Subcutaneous abdominal adipose tissue (tissue), 5 donors: ENCODE data around the gene SERAC1.
"Not testable (repeated sequence)": the region's sequence is repeated elsewhere in the genome, so short reads cannot be mapped to it uniquely, and the experiment has no call there.

ENCODE experiments used
- H3K27ac ChIP-seq: one replicate; pipeline ENCODE4 v1.7.0; 2013; ENCODE audit warnings: low read depth, mild to moderate bottlenecking, inconsistent platforms, low read length, moderate library complexity
- H3K27me3 ChIP-seq, 5 donors: one replicate each; pipeline ENCODE4 v1.7.0; 2013; ENCODE audit warnings: low read length in 5 of 5, inconsistent platforms in 1 of 5; ENCODE audit not compliant: control insufficient read depth in 5 of 5, insufficient read depth in 4 of 5
- H3K36me3 ChIP-seq, 5 donors: one replicate each; pipeline ENCODE4 v1.7.0; 2013; ENCODE audit warnings: low read length in 5 of 5; ENCODE audit not compliant: control insufficient read depth in 5 of 5, insufficient read depth in 5 of 5
- H3K4me1 ChIP-seq, 5 donors: one replicate each; pipeline ENCODE4 v1.7.0; 2013; ENCODE audit warnings: low read length in 5 of 5, mild to moderate bottlenecking in 3 of 5, moderate library complexity in 1 of 5; ENCODE audit not compliant: control insufficient read depth in 5 of 5, insufficient read depth in 5 of 5
- H3K4me3 ChIP-seq, 5 donors: one replicate each; pipeline ENCODE4 v1.7.0; 2013; ENCODE audit warnings: low read length in 5 of 5, low read depth in 1 of 5
- H3K9ac ChIP-seq, 5 donors: one replicate each; pipeline ENCODE4 v1.7.0; 2013; ENCODE audit warnings: low read length in 5 of 5, mild to moderate bottlenecking in 4 of 5, moderate library complexity in 3 of 5
- H3K9me3 ChIP-seq, 5 donors: one replicate each; pipeline ENCODE4 v1.7.0; 2013; ENCODE audit warnings: low read length in 5 of 5; ENCODE audit not compliant: control insufficient read depth in 5 of 5
- donor health status: healthy.
- donor health status: healthy.
- donor health status: healthy.
- donor health status: healthy.
- donor health status: healthy.

The SERAC1 gene

GRCh38 chr6:158168040-158168289 lies at the start of gene SERAC1:
TSS of gene SERAC1 (minus strand) at chr6:158168262. CDS start at chr6:158158363, 9,899 bp downstream.
- Histone ChIP-seq H3K27ac (peak within 1 kb of the TSS; percentile 96), H3K9me3 (no peaks in the 10 kb centered on the region), H3K4me1 (peaks cover 0 to 23% (median 19%) of the 10 kb centered on the region in 5 donors), H3K4me3 (peak within 1 kb of the TSS; percentile 91 to 99 (median 98)), H3K36me3 (peaks cover 0 to 5% (median 0%) of the 10 kb centered on the region in 5 donors), H3K9ac (peak within 1 kb of the TSS; percentile 52 to 98 (median 90)), H3K27me3 (no peaks in the 10 kb centered on the region)

- H3K9ac ChIP-seq: no peak overlapping the region
- H3K27ac ChIP-seq: no peak overlapping the region
- no peaks in the 10 kb centered on the region for H3K4me1 ChIP-seq
- no peaks in the 10 kb centered on the region for H3K36me3 ChIP-seq
- no peaks in the 10 kb centered on the region for H3K9me3 ChIP-seq
- no peak overlapping the region for H3K4me3 ChIP-seq
- H3K27me3 ChIP-seq: no peaks in the 10 kb centered on the region
Observed at GRCh38 chr6:158213925-158214674, 46.0 kb upstream of the SERAC1 start.

- Histone ChIP-seq H3K4me1 (no peaks in the 10 kb centered on the region), H3K27me3 (peaks cover 0 to 4% (median 0%) of the 10 kb centered on the region in 5 donors), H3K4me3 (no peak overlapping the region), H3K27ac (no peak overlapping the region), H3K9me3 (no peaks in the 10 kb centered on the region), H3K36me3 (no peaks in the 10 kb centered on the region), H3K9ac (no peak overlapping the region)
Observed at GRCh38 chr6:158211273-158212055, 43.4 kb upstream of the SERAC1 start.

GRCh38 chr6:158209582-158210333 lies 41.7 kb upstream of the SERAC1 start:
- not testable (repeated sequence) for H3K4me3 ChIP-seq, H3K36me3 ChIP-seq, H3K27ac ChIP-seq, H3K9me3 ChIP-seq, H3K4me1 ChIP-seq, H3K27me3 ChIP-seq, H3K9ac ChIP-seq

- not testable (repeated sequence) for H3K4me1 ChIP-seq, H3K9ac ChIP-seq, H3K4me3 ChIP-seq, H3K27me3 ChIP-seq, H3K27ac ChIP-seq, H3K36me3 ChIP-seq, H3K9me3 ChIP-seq
Observed at GRCh38 chr6:158208226-158209030, 40.4 kb upstream of the SERAC1 start.

- H3K27me3 ChIP-seq: peaks cover 0 to 8% (median 3%) of the 10 kb centered on the region in 5 donors
- H3K9me3 ChIP-seq: no peaks in the 10 kb centered on the region
- no peaks in the 10 kb centered on the region for H3K4me1 ChIP-seq
- H3K9ac ChIP-seq: no peak overlapping the region
- no peaks in the 10 kb centered on the region for H3K36me3 ChIP-seq
- H3K4me3 ChIP-seq: no peak overlapping the region
- no peak overlapping the region for H3K27ac ChIP-seq
Observed at GRCh38 chr6:158207422-158207788, 39.3 kb upstream of the SERAC1 start.

- Histone ChIP-seq H3K9me3 (no peaks in the 10 kb centered on the region), H3K9ac (no peak overlapping the region), H3K27me3 (peaks cover 0 to 8% (median 3%) of the 10 kb centered on the region in 5 donors), H3K36me3 (no peaks in the 10 kb centered on the region), H3K4me1 (no peaks in the 10 kb centered on the region), H3K27ac (no peak overlapping the region), H3K4me3 (no peak overlapping the region)
Observed at GRCh38 chr6:158206740-158207421, 38.8 kb upstream of the SERAC1 start.

GRCh38 chr6:158205169-158205944 lies 37.3 kb upstream of the SERAC1 start:
- no peak overlapping the region for H3K4me3 ChIP-seq
- H3K27ac ChIP-seq: no peak overlapping the region
- no peaks in the 10 kb centered on the region for H3K9me3 ChIP-seq
- H3K4me1 ChIP-seq: peaks cover 0 to 6% (median 0%) of the 10 kb centered on the region in 5 donors
- H3K36me3 ChIP-seq: no peaks in the 10 kb centered on the region
- peaks cover 0 to 8% (median 3%) of the 10 kb centered on the region in 5 donors for H3K27me3 ChIP-seq
- no peak overlapping the region for H3K9ac ChIP-seq

- peaks cover 0 to 6% (median 0%) of the 10 kb centered on the region in 5 donors for H3K4me1 ChIP-seq
- no peak overlapping the region for H3K4me3 ChIP-seq
- H3K27me3 ChIP-seq: no peaks in the 10 kb centered on the region
- H3K9me3 ChIP-seq: no peaks in the 10 kb centered on the region
- H3K36me3 ChIP-seq: peaks cover 0 to 2% (median under 1%) of the 10 kb centered on the region in 5 donors
- no peak overlapping the region for H3K27ac ChIP-seq
- H3K9ac ChIP-seq: no peak overlapping the region
Observed at GRCh38 chr6:158198461-158198860, 30.4 kb upstream of the SERAC1 start.
